Measurements from ENCODE around the gene FNDC8.
"Not testable (repeated sequence)": the region's sequence is repeated elsewhere in the genome, so short reads cannot be mapped to it uniquely, and the experiment has no call there.

Gene FNDC8

DNA sequence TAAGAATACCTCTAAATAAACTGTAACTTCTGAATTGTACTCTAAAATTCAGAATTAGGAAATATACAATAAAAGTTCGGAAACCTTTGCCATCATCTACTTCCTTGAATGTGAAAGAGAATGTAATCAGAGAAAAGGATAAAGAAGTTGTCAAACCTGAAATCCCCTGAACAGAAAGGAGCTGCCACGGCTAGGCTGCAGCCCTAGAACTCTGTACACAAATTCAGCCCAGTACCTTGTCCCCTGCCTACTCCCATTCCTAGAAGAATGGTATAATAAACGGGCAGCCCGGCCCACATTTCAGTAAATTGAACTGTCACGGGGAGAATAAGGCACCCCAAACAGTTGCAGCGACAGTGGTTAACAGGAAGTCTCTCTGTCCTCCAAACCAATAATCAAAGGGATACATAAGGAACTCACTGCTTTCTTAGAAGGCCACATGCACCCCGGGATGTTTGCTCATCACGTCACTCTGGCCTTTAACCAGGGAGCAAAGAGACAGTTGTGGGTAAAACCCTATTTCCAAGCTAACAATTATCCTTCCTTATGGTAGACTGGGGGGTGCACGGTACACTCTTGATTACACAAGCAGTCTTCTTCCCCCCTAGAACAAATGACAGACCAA, 33.6 kb upstream of the FNDC8 start:
- ATAC-seq: no peak
- H3K36me3 Mint-ChIP-seq: no peaks in the 10 kb centered on the region
- peak overlapping the region; percentile 93 for H3K27ac Mint-ChIP-seq
- H3K4me1 Mint-ChIP-seq: peaks cover 58% of the 10 kb centered on the region
- H3K4me3 Mint-ChIP-seq: peak overlapping the region; percentile 94
- H3K9me3 Mint-ChIP-seq: no peaks in the 10 kb centered on the region
- H3K27me3 Mint-ChIP-seq: no peaks in the 10 kb centered on the region

DNA sequence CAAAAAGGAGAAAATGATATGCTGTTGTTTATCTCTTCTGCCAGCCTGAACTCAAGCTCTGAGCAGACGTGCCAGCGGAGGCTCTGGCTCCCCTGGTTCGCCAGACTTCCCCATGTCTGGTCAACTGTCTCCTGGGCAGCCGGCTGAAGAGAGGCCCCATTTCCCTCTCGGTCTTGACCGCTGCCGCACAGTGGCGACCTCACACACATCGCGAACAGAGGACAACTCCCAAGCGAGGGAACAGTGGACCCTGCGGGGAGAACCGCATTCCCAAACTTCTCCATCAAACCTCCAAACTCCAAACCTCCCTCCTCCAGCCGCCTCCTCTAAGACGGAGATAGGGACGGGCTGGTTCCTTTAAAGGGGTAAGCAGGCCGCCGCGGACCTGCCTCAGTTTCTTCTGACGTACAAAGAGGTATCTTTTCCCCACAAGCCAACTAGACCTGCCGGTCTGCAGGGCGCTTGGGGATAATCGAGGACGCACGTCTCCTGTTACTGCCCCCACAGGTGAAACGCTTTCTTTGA, 33.0 kb upstream of the FNDC8 start:
- peak overlapping the region; percentile 94 for H3K4me3 Mint-ChIP-seq
- H3K9me3 Mint-ChIP-seq: no peaks in the 10 kb centered on the region
- no peaks in the 10 kb centered on the region for H3K36me3 Mint-ChIP-seq
- peak; percentile 10 for ATAC-seq
- peak overlapping the region; percentile 93 for H3K27ac Mint-ChIP-seq
- peaks cover 52% of the 10 kb centered on the region for H3K4me1 Mint-ChIP-seq
- no peaks in the 10 kb centered on the region for H3K27me3 Mint-ChIP-seq

DNA sequence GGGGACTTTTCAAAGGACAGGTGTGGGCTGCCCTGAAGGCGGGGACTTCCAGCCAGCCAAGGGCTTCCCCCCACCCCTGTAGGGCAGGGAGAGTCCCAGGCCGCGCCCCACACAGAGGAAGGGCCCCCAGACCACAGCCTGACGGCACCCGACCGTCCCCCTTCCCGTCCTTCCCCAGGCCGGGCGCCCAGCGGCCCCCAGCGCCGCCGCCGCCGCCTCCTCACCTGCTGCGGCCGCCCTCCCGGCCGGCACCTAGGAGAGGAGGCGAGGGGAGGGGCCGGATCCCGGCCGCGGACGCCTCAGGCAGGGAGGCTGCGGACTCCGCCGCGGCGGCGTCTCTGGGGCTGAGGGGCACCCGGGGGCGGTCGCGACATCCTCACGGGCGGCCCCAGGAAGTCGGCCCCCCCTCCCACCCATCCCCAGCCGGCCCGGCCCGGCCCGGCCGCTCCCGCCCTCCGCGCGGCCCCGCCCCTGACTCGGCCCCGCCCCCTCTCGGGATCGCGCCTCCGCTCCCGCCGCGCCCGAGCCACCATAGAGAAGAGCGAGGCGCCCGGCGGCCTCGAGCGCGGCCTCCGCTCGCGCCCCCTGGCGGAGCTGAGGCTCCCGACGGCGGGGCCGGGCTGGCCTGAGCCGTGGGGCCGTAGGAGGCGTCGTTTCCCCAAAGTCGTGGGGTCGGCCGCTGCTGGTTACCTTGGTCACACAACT, 32.4 kb upstream of the FNDC8 start:
- ATAC-seq: peak; percentile 91
- Mint-ChIP-seq H3K36me3 (no peaks in the 10 kb centered on the region), H3K27me3 (no peaks in the 10 kb centered on the region), H3K27ac (peak overlapping the region; percentile 93), H3K9me3 (no peaks in the 10 kb centered on the region), H3K4me1 (peaks cover 46% of the 10 kb centered on the region), H3K4me3 (peak overlapping the region; percentile 94)

DNA sequence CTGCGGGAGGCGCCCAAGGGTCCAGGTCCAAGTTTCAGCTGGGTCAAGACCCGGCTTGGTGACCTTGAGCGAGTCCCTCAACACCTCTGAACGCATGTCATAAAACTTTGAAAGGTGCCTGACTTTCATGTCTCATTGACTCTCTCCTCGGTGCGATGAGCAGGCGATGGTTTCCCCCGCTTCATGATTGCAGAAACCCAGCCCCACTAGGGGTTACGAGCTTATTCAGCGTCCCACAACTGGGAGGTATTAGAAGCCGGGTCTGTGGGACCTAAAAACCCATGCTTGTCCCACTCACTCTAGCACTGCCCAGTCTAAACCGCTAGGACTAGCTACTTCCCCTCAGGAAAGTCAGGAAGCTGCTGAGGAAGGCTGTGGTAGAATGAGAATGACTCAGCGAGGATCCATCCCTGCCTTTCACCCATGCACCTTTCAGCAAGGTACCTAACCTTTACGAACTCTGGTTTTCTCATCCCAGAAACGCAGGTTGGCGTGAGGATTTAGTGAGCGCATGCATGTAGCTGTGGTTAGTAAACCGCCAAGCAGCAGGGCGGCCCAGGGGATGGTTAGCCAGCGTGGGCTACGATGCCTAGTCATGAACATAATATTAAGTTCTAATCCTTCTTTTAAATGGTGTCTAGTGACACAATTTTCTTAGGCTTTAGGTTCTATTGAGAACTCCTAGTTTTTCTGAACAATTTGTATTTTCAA, 31.7 kb upstream of the FNDC8 start:
- H3K27me3 Mint-ChIP-seq: no peaks in the 10 kb centered on the region
- ATAC-seq: peak; percentile 46
- peak overlapping the region; percentile 93 for H3K27ac Mint-ChIP-seq
- H3K36me3 Mint-ChIP-seq: no peaks in the 10 kb centered on the region
- H3K4me1 Mint-ChIP-seq: peaks cover 45% of the 10 kb centered on the region
- H3K9me3 Mint-ChIP-seq: no peaks in the 10 kb centered on the region
- H3K4me3 Mint-ChIP-seq: peak overlapping the region; percentile 93

DNA sequence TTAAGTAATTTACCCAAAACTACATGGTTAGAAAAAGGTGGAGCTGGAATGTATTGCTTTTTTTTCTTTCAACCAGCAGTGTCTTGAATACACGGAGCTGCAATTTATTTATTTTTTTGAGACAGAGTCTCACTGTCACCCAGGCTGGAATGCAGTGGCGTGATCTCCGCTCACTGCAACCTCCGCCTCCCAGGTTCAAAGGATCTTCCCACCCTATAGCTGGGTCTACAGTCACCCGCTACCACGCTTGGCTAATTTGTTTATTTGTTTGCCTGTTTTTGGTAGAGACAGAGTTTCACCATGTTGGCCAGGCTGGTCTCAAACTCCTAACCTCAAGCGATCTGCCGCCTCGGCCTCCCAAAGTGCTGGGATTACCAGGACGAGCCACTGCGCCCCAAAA, 30.7 kb upstream of the FNDC8 start:
- peaks cover 40% of the 10 kb centered on the region for H3K4me1 Mint-ChIP-seq

DNA sequence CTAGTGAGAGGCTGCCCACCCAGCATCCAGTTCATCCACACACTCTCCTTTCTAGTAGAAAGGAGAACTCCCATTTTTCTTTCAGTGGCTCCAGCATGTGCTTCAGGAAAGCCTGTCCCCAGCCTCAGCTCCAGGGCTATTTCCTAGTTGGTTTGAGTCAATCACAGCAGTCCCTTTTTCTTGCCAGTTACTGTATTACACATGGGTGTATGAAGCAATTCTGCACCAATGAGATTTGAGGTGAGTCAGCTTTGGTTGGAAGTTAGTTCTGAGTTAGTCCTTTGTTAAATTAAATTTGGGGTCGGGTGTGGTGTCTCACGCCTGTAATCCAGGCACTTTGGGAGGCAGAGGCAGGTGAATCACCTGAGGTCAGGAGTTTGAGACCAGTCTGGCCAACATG, 26.5 kb upstream of the FNDC8 start:
- Mint-ChIP-seq H3K4me1 (peaks cover 6% of the 10 kb centered on the region), H3K27me3 (no peaks in the 10 kb centered on the region), H3K27ac (no peak overlapping the region), H3K9me3 (no peaks in the 10 kb centered on the region), H3K36me3 (peaks cover 17% of the 10 kb centered on the region), H3K4me3 (no peak overlapping the region)
- ATAC-seq: no peak

More for the DNA sequence above, 30.7 kb upstream of the FNDC8 start:
- not testable (repeated sequence) for H3K9me3 Mint-ChIP-seq, H3K36me3 Mint-ChIP-seq, H3K27me3 Mint-ChIP-seq, ATAC-seq, H3K4me3 Mint-ChIP-seq
- H3K27ac Mint-ChIP-seq: peak overlapping the region; percentile 93

DNA sequence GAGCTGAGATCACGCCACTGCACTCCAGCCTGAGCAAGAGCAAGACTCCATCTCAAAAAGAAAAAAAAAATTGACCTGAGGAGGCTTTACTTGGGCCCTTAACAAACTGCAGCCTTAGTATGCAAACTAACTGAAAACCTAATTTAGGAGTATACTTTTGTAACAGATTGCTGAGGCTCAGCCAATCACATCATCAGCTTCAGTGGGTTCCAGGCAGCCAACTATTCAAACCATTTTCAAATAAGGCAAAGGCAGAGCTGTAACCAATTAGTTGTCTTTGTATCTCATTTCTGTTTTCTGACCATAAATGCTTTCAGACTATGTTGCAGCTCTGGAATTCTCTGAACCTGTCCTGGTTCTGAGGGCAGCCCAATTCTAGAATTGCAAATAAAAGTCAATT, 25.7 kb upstream of the FNDC8 start:
- H3K27ac Mint-ChIP-seq: no peak overlapping the region
- no peaks in the 10 kb centered on the region for H3K4me1 Mint-ChIP-seq
- no peaks in the 10 kb centered on the region for H3K27me3 Mint-ChIP-seq
- peaks cover 25% of the 10 kb centered on the region for H3K36me3 Mint-ChIP-seq
- no peaks in the 10 kb centered on the region for H3K9me3 Mint-ChIP-seq
- no peak for ATAC-seq
- no peak overlapping the region for H3K4me3 Mint-ChIP-seq

DNA sequence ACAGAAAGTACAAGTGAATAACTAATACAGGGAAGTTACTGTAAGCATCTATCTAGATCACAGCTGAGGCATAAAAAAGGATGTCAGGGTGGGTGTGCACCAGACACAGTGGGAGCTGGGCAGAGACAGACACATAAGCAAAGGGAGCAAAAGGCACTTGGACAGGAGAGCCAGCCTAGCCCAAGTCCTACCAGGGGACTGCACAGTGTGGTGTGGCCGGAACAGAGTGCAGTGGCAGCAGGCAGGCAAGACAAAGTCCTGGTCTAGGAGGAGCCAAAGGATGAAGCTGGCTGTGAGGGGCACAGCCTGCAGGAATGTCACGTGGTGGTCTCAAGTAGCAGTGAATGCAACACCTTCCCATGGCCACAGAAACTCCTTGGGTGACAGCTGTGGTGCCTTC, 23.6 kb upstream of the FNDC8 start:
- Mint-ChIP-seq H3K36me3 (peaks cover 44% of the 10 kb centered on the region), H3K27me3 (no peaks in the 10 kb centered on the region), H3K4me3 (no peak overlapping the region), H3K27ac (no peak overlapping the region), H3K9me3 (no peaks in the 10 kb centered on the region), H3K4me1 (no peaks in the 10 kb centered on the region)
- no peak for ATAC-seq

DNA sequence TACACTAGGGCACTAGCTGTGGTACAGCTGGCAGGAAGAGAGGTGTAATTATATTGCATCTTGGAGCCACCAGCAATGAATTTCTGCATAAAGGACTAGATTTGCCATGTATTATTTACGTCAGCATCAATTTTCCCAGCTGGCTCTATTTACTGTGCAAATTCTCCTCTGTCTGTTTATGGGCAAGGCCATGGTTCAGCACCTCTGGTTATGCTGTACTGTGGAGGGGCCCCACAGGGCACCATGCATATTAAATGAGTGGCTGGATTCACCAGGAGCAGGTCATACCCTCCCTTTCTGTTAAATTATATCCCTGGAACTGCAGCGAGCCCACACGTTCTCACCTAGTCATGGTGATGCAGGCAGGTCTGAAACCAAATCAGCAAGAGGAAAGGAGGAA, 21.5 kb upstream of the FNDC8 start:
- Mint-ChIP-seq H3K4me3 (no peak overlapping the region), H3K27ac (no peak overlapping the region), H3K27me3 (no peaks in the 10 kb centered on the region), H3K9me3 (no peaks in the 10 kb centered on the region), H3K4me1 (no peaks in the 10 kb centered on the region), H3K36me3 (peaks cover 58% of the 10 kb centered on the region)
- no peak for ATAC-seq

DNA sequence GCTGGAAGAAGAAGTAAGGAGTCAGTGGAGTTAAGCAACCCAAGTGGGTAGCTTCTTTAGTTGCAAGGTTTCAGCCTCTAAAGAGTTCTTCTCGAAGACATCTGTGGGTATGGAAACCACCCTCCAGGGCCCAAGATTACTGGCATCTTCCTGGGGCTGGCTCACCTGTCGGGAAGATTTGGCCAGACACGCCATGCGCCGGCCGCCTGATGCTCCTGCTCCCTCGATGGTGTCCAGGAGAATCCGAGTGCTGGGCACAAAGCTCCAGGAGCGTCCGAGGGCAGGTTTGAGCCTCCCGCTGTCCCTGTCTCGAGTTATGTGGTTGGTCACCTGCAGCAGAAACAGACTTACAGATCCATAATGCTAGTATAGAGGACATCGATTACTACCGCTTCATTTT, 20.4 kb upstream of the FNDC8 start:
- Mint-ChIP-seq H3K27ac (no peak overlapping the region), H3K27me3 (no peaks in the 10 kb centered on the region), H3K4me1 (no peaks in the 10 kb centered on the region), H3K36me3 (peaks cover 69% of the 10 kb centered on the region), H3K4me3 (no peak overlapping the region), H3K9me3 (no peaks in the 10 kb centered on the region)
- ATAC-seq: no peak

DNA sequence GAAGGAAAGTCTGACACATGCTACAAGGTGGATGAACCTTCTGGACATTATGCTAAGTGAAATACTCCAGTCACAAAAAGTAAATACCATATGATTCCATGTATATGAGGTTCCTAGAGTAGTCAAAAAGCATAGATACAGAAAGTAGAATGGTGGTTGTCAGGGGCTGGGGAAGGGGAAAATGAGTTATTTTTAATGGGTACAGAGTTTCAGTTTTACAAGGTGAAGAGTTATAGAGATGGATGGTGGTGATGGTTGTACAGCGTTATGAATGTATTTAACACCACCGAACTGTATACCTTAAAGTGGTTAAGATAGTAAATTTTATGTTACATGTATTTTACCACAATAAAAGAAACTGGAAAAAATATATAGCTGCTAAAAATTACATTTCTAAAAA, 19.7 kb upstream of the FNDC8 start:
- Mint-ChIP-seq H3K27me3 (no peaks in the 10 kb centered on the region), H3K4me1 (no peaks in the 10 kb centered on the region), H3K36me3 (peaks cover 76% of the 10 kb centered on the region), H3K27ac (no peak overlapping the region), H3K9me3 (no peaks in the 10 kb centered on the region), H3K4me3 (no peak overlapping the region)
- ATAC-seq: no peak

DNA sequence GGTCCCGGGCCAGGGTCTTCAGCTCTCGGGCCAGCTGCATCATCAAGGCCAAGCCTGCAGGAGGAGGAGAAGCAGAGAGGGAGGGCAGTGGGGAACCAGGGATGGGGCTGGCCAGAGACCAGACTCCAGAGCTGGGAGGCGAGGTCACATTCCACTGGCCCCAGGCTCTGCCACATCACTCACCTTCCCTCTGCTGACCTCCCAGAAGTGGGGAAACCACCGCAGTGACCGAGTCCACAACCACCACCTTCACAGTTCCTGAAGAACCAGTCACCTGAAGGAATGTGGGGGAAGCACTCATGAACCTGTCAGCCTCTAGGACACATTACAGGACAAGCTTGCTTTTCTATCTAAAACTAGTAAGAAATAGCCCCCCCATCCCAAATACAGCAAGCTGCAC, 18.1 kb upstream of the FNDC8 start:
- Mint-ChIP-seq H3K36me3 (peaks cover 78% of the 10 kb centered on the region), H3K27me3 (no peaks in the 10 kb centered on the region), H3K4me3 (no peak overlapping the region), H3K9me3 (no peaks in the 10 kb centered on the region), H3K27ac (no peak overlapping the region), H3K4me1 (no peaks in the 10 kb centered on the region)
- ATAC-seq: no peak

DNA sequence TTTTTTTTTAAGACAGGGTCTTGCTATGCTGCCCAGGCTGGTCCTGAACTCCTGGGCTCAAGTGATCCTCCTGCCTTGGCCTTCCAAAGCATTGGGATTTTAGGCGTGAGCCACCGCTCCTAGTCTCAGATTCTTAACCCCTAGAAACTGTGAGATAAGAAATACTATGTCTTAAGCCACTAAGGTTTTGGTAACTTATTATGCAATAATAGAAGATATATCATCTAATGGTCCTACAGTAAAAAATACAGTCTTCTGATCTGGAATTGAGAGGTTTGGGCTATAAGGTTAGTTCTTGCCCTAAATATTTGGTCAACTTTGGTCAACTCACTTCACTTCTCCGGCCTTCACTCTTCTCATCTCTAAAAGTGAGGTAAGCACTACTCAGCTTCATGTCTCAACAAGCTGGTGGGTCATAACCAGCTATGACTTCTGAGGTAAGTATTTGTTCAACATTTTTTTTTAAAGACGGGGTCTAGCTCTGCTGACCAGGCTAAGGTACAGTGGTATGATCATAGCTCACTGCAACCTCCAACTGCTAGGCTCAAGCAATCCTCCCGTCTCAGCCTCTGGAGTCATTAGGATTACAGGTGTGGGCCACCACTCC, 16.5 kb upstream of the FNDC8 start:
- no peaks in the 10 kb centered on the region for H3K4me1 Mint-ChIP-seq
- H3K27me3 Mint-ChIP-seq: no peaks in the 10 kb centered on the region
- no peak overlapping the region for H3K4me3 Mint-ChIP-seq
- no peak for ATAC-seq
- H3K9me3 Mint-ChIP-seq: no peaks in the 10 kb centered on the region
- peak overlapping the region; percentile 42 for H3K27ac Mint-ChIP-seq
- H3K36me3 Mint-ChIP-seq: peaks cover 67% of the 10 kb centered on the region

DNA sequence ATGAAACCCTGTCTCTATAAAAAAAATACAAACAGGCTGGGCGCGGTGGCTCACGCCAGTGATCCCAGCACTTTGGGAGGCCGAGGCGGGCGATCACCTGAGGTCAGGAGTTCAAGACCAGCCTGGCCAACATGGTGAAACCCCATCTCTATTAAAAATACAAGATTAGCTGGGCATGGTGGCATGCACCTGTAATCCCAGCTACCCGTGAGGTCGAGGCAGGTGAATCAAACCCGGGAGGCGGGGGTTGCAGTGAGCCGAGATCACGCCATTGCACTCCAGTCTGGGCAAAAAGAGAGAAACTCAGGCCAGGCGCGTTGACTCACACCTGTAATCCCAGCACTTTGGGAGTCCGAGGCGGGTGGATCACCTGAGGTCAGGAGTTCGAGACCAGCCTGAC, 10.6 kb upstream of the FNDC8 start:
- H3K9me3 Mint-ChIP-seq, H3K27ac Mint-ChIP-seq, ATAC-seq, H3K27me3 Mint-ChIP-seq, H3K4me1 Mint-ChIP-seq, H3K4me3 Mint-ChIP-seq: not testable (repeated sequence)
- H3K36me3 Mint-ChIP-seq: peaks cover 34% of the 10 kb centered on the region

DNA sequence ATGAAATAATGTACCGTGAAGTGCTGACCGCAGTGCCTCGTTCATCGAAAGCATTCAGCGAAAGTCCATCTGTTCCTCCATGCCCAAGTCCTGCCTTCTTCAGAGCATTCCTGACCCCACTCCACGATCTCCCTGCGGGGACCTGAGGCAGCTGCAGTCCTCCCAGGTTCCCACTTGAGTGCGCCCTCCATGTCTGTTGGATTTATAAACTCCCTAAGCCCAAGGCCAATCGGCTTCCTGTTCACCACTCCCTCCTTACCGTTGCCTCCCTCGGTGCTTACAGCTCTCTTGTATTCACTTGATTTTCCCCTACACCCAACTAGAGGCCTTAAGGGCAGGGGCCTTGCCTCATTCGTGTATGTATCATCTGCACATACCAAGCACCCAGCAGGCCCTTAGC, 4.6 kb upstream of the FNDC8 start:
- no peak for ATAC-seq
- peaks cover 37% of the 10 kb centered on the region for H3K4me1 Mint-ChIP-seq
- no peak overlapping the region for H3K4me3 Mint-ChIP-seq
- no peaks in the 10 kb centered on the region for H3K9me3 Mint-ChIP-seq
- H3K36me3 Mint-ChIP-seq: peaks cover 22% of the 10 kb centered on the region
- H3K27me3 Mint-ChIP-seq: no peaks in the 10 kb centered on the region
- no peak overlapping the region for H3K27ac Mint-ChIP-seq

Measured in stimulated activated memory B cell treated with anti-CD40 and anti-IgM and Interleukin-4, amounts not matched to agents 10 μg/mL and 1 μg/mL and 100 μg/mL, for 72 hours (primary cell).